Mucosa of stomach (tissue), 1 donor: ENCODE measurements around the gene CARD14.

Experiments
- H3K27me3 ChIP-seq: one replicate; pipeline ENCODE4 v1.7.0; 2013; ENCODE audit warnings: mild to moderate bottlenecking, low read length; ENCODE audit not compliant: control insufficient read depth, insufficient read depth
- H3K36me3 ChIP-seq: one replicate; pipeline ENCODE4 v1.7.0; 2013; ENCODE audit warnings: low read length; ENCODE audit not compliant: control insufficient read depth, insufficient read depth
- H3K4me1 ChIP-seq: one replicate; pipeline ENCODE4 v1.7.0; 2013; ENCODE audit warnings: mild to moderate bottlenecking, low read length; ENCODE audit not compliant: control insufficient read depth, insufficient read depth
- H3K4me3 ChIP-seq: one replicate; pipeline ENCODE4 v1.7.0; 2013; ENCODE audit warnings: low read length
- H3K9ac ChIP-seq: one replicate; pipeline ENCODE4 v1.7.0; 2013; ENCODE audit warnings: mild to moderate bottlenecking, low read length, moderate library complexity
- H3K9me3 ChIP-seq: one replicate; pipeline ENCODE4 v1.7.0; 2013; ENCODE audit warnings: mild to moderate bottlenecking, low read length, moderate library complexity; ENCODE audit not compliant: control insufficient read depth
- donor health status: Pancreatic carcinoma.

Gene CARD14

GRCh38 chr17:80224683-80225082 lies 54.9 kb downstream of the CARD14 start:
- no peaks in the 10 kb centered on the region for H3K36me3 ChIP-seq
- H3K4me1 ChIP-seq: peaks cover 2% of the 10 kb centered on the region

GRCh38 chr17:80225230-80225629 lies 55.4 kb downstream of the CARD14 start:
- Histone ChIP-seq H3K4me3 (no peak overlapping the region), H3K36me3 (no peaks in the 10 kb centered on the region), H3K9ac (no peak overlapping the region), H3K4me1 (no peaks in the 10 kb centered on the region), H3K27me3 (no peaks in the 10 kb centered on the region), H3K9me3 (no peaks in the 10 kb centered on the region)

More at GRCh38 chr17:80224683-80225082, 54.9 kb downstream of the CARD14 start:
- Histone ChIP-seq H3K9me3 (no peaks in the 10 kb centered on the region), H3K4me3 (no peak overlapping the region), H3K27me3 (no peaks in the 10 kb centered on the region), H3K9ac (no peak overlapping the region)

- Histone ChIP-seq H3K9me3 (peaks cover 2% of the 10 kb centered on the region), H3K9ac (no peak overlapping the region), H3K27me3 (no peaks in the 10 kb centered on the region), H3K36me3 (no peaks in the 10 kb centered on the region), H3K4me1 (no peaks in the 10 kb centered on the region), H3K4me3 (no peak overlapping the region)
Observed at GRCh38 chr17:80227156-80227555, 57.3 kb downstream of the CARD14 start.

DNA sequence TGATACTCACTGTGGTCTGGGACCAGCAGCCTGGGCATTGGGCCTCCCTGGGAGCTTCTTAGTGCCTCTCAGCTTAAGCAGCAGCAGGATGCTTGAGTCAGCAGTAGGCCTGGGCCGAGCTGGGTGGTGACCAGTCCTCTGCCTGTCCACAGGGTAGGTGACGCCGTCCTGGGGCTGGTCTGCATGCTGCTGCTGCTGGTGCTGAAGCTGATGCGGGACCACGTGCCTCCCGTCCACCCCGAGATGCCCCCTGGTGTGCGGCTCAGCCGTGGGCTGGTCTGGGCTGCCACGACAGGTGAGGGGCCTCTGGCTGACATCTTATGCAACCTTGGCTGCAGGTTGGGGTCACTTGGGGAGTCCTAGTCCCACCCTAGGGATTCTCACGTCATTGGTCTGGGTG lies 57.8 kb downstream of the CARD14 start:
- no peaks in the 10 kb centered on the region for H3K4me1 ChIP-seq
- peaks cover 7% of the 10 kb centered on the region for H3K9me3 ChIP-seq
- no peaks in the 10 kb centered on the region for H3K27me3 ChIP-seq
- no peaks in the 10 kb centered on the region for H3K36me3 ChIP-seq
- H3K4me3 ChIP-seq: no peak overlapping the region
- no peak overlapping the region for H3K9ac ChIP-seq

GRCh38 chr17:80228477-80228876 lies 58.6 kb downstream of the CARD14 start:
- no peaks in the 10 kb centered on the region for H3K4me1 ChIP-seq
- H3K9me3 ChIP-seq: peaks cover 7% of the 10 kb centered on the region
- no peak overlapping the region for H3K4me3 ChIP-seq
- no peaks in the 10 kb centered on the region for H3K27me3 ChIP-seq
- H3K36me3 ChIP-seq: no peaks in the 10 kb centered on the region
- no peak overlapping the region for H3K9ac ChIP-seq

DNA sequence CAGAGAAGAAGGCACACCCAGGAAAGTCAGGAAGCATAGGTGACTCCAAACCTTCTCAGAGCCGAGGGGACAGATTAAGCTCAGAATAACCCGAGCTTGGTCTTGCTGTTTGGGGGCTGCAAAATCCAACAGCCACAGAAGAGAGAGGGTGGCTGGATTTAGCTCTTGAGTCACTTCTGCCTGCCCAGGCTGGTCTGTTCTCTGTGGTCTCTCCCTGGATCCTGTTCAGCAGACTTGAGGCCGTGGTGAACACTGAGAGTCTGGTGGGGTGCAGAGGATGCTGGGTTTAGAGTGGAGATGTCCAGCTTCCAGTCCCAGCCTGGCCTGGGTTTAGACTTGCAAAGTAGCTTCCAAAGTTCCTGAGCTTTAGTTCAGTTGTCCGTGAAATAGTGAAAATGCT lies 59.2 kb downstream of the CARD14 start:
- Histone ChIP-seq H3K4me1 (no peaks in the 10 kb centered on the region), H3K36me3 (no peaks in the 10 kb centered on the region), H3K9me3 (peaks cover 7% of the 10 kb centered on the region), H3K27me3 (no peaks in the 10 kb centered on the region), H3K9ac (no peak overlapping the region), H3K4me3 (no peak overlapping the region)

DNA sequence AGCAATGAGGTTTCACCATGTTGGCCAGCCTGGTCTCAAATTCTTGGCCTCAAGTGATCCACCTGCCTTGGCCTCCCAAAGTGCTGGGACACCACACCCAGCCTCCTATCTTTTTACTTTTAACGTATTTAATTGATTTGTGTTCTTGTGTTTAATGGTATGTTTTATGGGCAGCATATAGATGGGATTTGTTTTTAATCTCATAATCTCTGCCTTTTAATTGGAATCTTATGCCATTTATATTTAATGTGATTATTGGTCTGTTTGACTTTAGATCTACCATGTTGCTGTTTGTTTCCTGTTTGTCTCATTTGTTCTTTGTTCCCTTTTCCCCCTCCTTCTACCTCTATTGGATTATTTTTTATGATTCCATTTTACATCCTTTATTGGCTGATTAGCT lies 62.6 kb downstream of the CARD14 start:
- Histone ChIP-seq H3K4me1 (no peaks in the 10 kb centered on the region), H3K4me3 (no peak overlapping the region), H3K9ac (no peak overlapping the region), H3K9me3 (peaks cover 7% of the 10 kb centered on the region), H3K27me3 (no peaks in the 10 kb centered on the region), H3K36me3 (no peaks in the 10 kb centered on the region)

- Histone ChIP-seq H3K36me3 (no peaks in the 10 kb centered on the region), H3K4me1 (no peaks in the 10 kb centered on the region), H3K9me3 (peaks cover 7% of the 10 kb centered on the region), H3K9ac (no peak overlapping the region), H3K4me3 (no peak overlapping the region), H3K27me3 (no peaks in the 10 kb centered on the region)
Observed at GRCh38 chr17:80233202-80233601, 63.4 kb downstream of the CARD14 start.

DNA sequence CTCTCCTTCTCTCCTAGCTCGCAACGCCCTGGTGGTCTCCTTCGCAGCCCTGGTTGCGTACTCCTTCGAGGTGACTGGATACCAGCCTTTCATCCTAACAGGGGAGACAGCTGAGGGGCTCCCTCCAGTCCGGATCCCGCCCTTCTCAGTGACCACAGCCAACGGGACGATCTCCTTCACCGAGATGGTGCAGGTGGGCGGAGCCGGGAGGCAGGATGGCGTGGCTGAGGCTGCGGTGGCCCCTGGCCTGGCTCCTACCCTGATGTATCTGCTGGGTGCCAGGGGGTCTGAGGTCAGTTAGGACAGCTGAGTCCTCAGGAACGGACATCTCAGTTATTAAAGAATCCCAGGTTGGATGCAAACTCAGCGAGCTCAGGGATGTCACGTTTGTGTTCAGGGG lies 67.1 kb downstream of the CARD14 start:
- Histone ChIP-seq H3K4me3 (no peak overlapping the region), H3K36me3 (no peaks in the 10 kb centered on the region), H3K4me1 (no peaks in the 10 kb centered on the region), H3K27me3 (no peaks in the 10 kb centered on the region), H3K9ac (no peak overlapping the region), H3K9me3 (peaks cover 7% of the 10 kb centered on the region)

DNA sequence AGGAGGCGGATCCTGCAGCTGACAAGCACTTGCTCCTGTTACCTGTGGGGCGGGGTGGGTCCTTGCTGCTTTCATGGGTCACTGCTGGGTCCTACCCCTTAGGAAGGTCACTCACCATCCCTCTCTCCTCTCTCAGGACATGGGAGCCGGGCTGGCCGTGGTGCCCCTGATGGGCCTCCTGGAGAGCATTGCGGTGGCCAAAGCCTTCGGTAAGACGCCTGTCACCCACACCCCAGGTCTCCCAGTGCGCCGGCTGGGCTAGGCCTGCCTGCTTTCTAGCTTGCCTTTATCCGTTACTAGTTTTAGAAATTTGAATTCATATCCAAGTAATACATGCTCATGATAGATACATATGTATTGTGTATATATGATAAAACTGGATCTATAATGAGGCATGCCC lies 67.6 kb downstream of the CARD14 start:
- no peaks in the 10 kb centered on the region for H3K4me1 ChIP-seq
- H3K9ac ChIP-seq: no peak overlapping the region
- no peaks in the 10 kb centered on the region for H3K36me3 ChIP-seq

GRCh38 chr17:80242505-80242904 lies 72.7 kb downstream of the CARD14 start:
- no peaks in the 10 kb centered on the region for H3K36me3 ChIP-seq
- H3K9ac ChIP-seq: no peak overlapping the region
- no peaks in the 10 kb centered on the region for H3K27me3 ChIP-seq
- no peaks in the 10 kb centered on the region for H3K4me1 ChIP-seq
- no peak overlapping the region for H3K4me3 ChIP-seq
- H3K9me3 ChIP-seq: no peaks in the 10 kb centered on the region

More for the DNA sequence above, 67.6 kb downstream of the CARD14 start:
- no peaks in the 10 kb centered on the region for H3K27me3 ChIP-seq
- peaks cover 3% of the 10 kb centered on the region for H3K9me3 ChIP-seq
- no peak overlapping the region for H3K4me3 ChIP-seq

DNA sequence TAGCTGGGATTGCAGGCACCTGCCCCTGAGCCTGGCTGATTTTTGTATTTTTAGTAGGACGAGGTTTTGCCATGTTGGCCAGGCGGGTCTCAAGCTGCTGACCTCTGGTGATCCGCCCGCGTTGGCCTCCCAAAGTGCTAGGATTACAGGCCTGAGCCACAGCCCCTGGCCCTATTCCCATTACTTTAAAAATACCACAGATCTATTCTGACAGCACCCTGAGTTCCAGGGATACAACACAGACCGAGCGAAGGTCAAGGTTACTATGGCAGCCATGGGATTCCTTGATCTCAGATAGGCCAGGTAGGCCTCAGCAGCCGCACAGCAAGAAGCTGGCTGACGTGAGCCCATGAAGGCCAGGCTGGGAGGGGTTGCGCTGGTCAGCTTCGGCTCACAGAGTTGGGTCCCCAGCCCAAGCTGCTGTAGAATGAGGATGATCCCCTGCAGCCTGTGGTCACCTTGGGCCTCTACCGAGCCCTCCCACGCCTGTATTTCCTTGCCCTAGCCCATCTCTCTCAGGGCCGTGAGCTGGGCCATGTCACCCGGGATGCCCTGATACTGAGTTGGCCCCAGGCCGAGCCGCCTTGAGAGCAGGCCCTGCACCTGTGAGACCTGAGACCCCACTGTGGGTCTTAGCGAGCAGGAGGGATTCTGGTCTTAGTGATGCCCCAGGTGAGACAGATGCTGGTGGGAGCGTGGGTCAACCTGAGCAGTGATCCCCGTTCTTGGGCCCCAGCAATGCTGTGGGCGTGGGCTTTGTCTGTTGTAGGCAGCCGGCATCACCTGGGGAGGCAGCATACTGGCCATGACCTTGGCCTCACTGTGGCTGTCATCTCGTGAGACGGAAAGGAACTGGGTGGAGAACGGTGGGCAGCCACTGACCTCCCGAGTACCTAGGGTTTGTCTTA lies 74.0 kb downstream of the CARD14 start:
- Histone ChIP-seq H3K9ac (no peak overlapping the region), H3K36me3 (no peaks in the 10 kb centered on the region), H3K4me3 (no peak overlapping the region), H3K4me1 (no peaks in the 10 kb centered on the region), H3K9me3 (no peaks in the 10 kb centered on the region), H3K27me3 (no peaks in the 10 kb centered on the region)
